Raji (cell line): Measurements from ENCODE around the gene RNF214.

Experiments
- POLR2A ChIP-seq: IDR thresholded peaks from 2 replicates; pipeline ENCODE4 v1.6.1; 2011; ENCODE audit warnings: low read depth, low read length, control low read depth; ENCODE audit not compliant: insufficient read depth

The RNF214 gene

GRCh38 chr11:117193130-117194020 lies 39.1 kb upstream of the RNF214 start:
- no peak for TF ChIP-seq POLR2A

- TF ChIP-seq POLR2A, result no peak
These were observed 38.2 kb upstream of the RNF214 start for GRCh38 chr11:117194267-117194666.

- TF ChIP-seq POLR2A, result no peak
These were observed 37.2 kb upstream of the RNF214 start for GRCh38 chr11:117195258-117195657.

- no peak for TF ChIP-seq POLR2A
These were observed 36.7 kb upstream of the RNF214 start for GRCh38 chr11:117195761-117196160.

GRCh38 chr11:117197006-117197405 lies 35.5 kb upstream of the RNF214 start:
- TF ChIP-seq POLR2A, result no peak

GRCh38 chr11:117197516-117198456 lies 34.7 kb upstream of the RNF214 start:
- TF ChIP-seq POLR2A, result no peak

- TF ChIP-seq POLR2A, result no peak
These were observed 33.9 kb upstream of the RNF214 start for GRCh38 chr11:117198613-117199012.

GRCh38 chr11:117199053-117199915 lies 33.2 kb upstream of the RNF214 start, which contains the start of gene TAGLN:
Gene TAGLN, plus strand, starts transcription at chr11:117199370. Its CDS starts 3,644 bp downstream, at chr11:117203014.
- no peak for TF ChIP-seq POLR2A

GRCh38 chr11:117199916-117200812 lies 32.3 kb upstream of the RNF214 start:
- no peak for TF ChIP-seq POLR2A

GRCh38 chr11:117200813-117201657 lies 31.4 kb upstream of the RNF214 start:
- TF ChIP-seq POLR2A, result no peak

- TF ChIP-seq POLR2A, result no peak
These were observed 30.7 kb upstream of the RNF214 start for GRCh38 chr11:117201658-117202305.

GRCh38 chr11:117202386-117203068 lies 29.9 kb upstream of the RNF214 start:
- TF ChIP-seq POLR2A, result no peak
